DMS153 (cell line): ENCODE data around the gene LCE1E.

ENCODE experiments used
- DNase-seq: peaks from one replicate; lab custom pipeline; 2025; lab: John Stamatoyannopoulos, UW

LCE1E gene, protein sequence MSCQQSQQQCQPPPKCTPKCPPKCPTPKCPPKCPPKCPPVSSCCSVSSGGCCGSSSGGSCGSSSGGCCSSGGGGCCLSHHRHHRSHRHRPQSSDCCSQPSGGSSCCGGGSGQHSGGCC

DNA sequence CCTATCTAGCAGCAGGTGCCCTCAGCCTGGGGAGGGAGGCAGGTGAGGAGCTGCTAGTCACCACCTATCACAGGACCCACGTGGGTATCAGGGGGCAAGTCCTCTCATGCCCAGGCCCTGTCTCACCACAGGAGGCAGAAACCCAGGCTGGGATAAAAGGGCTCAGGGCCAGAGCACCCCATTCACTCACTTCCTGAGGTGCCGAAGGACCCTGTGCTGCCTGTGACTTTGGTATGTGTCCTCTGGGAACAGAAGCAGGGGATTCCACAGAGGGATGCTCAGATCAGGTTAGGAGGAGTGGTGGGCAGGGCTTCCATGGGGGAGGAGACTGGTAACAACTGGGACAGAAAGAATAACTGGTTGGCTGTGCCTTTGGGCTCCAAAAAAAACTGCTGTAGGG, at the start of gene LCE1E:
TSS of gene LCE1E (plus strand) at position 181 of the 400 bp plus-strand sequence. CDS start 1,043 bp downstream, outside the sequence.
- DNase-seq = peak; percentile 84

DNA sequence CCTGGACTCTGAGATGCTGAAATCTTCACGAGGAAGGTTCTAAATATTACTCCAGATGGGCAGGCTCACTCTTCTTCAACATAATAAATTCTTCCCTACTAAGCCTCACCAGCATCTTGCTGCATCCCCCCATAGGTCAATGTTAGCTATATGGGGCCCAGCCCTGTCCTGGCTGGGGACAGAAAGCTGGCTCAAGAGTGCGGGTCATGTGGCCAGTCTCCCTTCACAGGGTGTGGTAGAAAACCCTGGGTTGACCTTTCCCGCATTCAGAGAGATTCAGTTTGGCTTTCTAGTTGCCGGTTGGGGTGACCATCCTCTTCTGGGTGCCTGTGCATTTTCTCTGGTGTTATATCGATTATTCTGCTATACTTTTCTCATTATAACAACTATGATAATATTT, 48.1 kb upstream of the LCE1E start:
- DNase-seq = no peak

DNA sequence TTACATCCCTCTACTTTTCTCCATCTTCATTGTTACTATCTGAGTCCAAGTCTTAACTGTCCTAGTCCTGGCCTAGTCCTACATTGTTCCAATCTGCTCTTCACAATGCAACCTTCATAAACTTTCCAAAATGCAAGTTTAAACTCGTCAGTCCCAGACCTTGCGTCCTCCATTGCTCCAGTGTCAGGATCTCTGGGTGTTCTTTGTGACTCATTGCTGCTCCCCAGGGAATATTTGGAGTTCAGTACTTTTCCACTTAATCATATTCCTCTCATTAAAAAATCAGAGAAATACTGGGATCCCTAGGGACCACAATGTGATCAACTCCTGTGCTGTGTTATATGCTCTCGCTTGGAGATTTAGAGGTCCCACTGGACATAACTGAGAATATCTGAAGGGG, 46.2 kb upstream of the LCE1E start:
- DNase-seq = no peak

DNA sequence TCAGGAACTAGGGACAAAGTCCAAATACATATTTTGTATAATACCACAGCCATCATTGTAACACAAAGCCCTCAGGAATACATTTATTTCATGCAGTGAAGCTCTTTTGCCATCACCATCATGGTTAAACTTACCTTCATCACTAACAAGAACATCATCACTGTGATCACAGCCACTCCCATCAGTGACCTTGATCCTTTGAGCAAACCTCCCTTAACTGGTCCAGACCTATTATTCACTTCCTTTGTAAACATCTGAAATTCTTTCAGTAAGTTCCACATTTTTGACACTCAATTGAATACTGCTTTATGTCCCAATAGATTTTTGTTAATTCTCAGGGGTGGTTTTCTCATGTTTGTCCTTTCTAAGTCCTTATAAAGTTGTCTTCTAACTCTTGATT, 44.4 kb upstream of the LCE1E start:
- no peak for DNase-seq

DNA sequence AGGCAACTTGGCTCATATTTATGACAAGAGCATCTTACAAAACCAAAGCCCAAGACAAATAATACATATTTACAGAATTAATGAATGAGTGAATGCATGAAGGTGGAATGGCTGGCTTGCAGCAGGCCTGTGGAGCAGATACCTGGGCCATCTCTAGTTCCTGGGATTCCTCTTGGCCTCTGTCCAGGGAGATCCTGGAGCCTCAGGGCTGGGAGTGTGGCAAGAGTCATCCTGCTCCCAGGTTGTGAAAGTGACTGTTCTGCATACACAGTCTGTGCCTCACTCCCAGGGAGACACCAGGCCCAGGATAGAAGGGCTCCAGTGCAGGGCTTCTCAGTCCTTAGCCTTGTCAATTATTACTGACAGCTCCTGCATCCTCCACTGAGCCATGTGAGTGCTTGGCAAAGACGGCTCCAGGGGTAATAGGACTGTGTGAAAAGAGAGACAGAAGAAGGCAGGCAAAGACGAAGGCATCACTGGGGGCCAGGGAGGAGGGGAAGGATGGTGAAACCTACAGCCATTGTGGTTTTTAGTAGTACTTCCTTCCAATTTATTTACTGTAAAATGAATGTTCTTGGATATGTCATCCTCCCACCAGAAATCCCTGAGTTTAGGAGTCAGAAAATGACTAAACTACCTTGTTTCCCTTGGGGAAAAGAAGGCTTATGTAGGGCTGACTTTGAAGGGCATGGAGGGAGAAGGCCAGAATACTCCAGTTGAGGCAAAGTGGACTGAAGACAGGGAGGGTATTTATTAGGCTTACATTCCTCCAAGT, 42.5 kb upstream of the LCE1E start:
- DNase-seq = no peak

DNA sequence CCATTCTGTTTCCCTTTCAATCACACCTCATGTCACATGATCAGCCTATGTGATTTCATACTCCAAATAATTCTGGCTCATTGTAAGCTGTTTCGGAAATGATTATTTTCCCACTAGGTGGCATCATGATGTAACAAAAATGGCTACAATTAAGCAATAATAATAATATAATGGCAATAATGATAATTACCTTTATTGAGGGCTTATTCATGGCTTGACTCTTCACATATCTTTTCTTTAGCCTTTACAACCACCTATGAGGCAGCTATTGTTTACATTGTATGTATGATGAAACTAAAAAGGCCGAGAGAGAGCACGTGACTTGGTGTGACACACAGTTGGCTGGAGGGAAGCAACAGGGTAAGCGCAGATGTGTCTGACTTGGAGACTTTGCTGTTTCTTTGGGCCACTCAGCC, 40.8 kb upstream of the LCE1E start:
- DNase-seq = peak; percentile 57

DNA sequence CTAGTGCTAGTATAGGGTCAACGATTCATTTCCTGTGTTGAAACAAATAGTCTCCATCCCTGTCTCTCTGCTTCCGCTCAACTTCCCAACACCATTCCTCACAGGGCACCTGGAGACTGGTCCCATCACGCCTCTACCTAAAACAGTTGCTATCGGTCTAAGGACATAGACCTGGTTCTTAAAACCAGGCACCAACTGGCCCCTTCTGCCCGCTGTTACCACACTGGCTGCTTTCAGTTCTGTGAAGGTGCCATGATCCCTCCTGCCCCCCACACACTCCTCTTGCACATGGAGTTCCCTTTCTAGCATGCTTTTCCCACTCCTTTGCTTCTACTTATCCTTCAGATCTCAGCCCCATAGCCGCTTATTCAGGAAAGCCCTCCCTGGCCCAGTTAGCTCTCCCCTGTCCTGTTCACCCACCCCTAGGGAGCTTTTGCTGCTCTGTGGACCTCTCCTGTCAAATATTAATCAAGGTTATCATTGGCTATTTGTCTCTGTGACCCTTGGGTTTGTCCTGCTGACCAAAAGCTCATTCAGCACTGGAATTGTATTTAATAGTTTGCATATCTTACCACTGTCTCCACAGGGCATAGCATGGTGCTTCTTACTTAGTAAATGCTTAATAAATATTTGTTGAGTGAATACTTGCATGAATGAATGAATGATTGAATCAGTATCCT, 40.2 kb upstream of the LCE1E start:
- DNase-seq = no peak

DNA sequence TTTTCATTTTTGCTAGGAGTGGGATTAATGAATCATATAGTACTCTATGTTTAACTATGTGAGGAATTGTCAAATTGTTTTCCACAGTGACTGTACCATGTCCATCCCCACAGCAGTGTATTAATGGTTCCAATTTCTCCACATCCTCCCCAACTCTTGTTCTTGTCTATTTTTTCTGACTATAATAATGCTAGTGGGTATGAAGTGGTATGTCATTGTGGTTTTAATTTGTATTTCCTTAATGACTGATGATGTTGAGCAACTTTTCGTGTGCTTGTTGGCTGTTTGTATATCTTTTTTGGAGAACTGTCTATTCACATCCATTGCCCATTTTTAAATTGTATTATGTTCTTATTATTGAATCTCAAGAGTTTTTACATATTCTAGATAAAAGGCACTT, 38.2 kb upstream of the LCE1E start:
- DNase-seq = no peak

DNA sequence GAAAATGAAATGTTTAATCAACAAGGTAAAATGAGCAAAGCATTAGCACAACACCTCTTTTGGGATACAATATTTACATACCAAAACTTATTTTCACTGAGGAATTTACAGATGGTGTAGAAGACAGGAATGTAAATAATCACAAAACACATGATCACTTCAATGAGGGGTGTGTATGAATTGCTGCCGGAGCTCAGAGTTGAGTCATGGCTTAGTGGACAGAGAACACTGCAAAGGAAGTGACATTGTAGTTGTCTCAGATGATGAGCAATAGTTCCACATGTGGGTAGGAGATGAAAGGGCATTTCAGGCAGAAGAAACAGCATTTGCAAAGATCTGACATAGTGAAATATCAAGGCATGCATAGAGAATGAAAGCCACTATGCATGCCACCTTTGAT, 33.8 kb upstream of the LCE1E start:
- DNase-seq = no peak

DNA sequence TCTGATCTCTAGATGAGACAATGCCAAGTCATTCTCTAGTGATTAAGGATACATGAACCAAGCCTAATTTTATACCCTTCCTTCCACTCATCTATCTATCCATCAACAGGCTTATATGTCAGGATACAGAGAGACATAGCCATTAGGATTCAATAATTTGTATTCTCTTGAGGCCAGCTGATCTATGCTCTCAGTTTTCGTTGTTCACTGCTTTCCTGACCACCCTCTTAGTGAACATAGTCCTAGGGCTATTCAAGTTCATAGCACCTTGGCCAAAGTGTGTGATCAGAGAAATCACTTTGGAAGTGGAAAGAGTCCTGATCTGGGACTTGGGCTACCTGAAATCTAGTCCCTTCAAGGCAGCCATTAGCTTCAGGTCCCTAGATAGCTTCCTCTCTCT, 32.5 kb upstream of the LCE1E start:
- no peak for DNase-seq

DNA sequence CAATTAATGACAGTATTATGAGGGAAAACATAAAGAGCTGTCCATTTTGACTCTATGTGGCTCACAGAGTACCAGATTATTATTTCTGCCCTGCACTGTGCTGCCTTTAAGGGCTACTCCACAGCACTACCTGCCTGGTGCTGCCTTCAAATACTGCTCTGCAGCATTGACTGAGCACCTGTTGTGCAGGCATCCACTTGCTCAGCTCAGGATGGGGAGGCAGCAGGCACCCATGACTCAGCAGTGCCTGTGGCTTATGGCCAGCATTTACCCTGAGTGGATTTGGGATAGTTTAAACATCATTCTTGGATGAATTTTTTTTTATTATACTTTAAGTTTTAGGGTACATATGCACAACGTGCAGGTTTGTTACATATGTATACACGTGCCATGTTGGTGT, 29.2 kb upstream of the LCE1E start:
- no peak for DNase-seq

DNA sequence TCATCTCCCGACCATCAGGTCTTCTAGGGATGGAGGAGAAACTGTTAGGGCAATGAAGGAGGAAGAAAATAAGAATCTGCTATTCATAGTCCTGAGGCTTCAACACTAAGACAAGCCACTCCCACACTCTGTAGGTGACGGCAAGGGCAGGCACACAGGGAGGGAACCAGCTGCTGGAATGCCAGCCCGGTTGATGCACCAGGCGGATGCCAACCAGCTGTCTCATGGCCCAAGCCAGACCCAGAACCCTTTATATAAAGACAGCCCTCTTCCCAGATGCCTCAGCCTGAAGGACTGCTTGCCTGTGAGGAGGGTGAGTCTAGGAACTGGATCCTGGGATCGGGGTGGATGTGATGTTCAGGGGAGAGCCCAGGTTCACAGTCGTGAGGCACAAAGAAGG, 28.3 kb upstream of the LCE1E start, which contains the start of gene KPRP:
TSS of gene KPRP (plus strand) at position 279 of the 400 bp plus-strand sequence. CDS start 1,564 bp downstream, outside the sequence.
- DNase-seq = no peak

DNA sequence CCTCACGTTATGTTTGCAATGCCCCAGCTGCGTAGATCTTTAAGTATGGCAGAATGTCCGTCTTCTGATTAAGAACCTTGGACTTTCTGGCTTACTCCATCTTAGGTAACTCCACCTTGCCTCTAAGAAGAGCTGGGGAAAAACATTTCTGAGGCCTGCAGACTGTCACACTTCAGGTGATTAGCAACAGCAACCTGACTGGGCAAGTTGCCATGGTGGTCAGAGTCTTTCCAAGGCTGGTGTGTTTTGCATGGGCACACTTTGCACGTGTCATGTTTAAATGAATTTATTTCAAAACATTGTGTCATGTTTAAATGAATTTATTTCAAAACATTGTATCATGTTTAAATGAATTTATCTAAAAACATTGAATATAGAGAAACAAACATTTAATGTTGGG, 27.4 kb upstream of the LCE1E start:
- DNase-seq = no peak

DNA sequence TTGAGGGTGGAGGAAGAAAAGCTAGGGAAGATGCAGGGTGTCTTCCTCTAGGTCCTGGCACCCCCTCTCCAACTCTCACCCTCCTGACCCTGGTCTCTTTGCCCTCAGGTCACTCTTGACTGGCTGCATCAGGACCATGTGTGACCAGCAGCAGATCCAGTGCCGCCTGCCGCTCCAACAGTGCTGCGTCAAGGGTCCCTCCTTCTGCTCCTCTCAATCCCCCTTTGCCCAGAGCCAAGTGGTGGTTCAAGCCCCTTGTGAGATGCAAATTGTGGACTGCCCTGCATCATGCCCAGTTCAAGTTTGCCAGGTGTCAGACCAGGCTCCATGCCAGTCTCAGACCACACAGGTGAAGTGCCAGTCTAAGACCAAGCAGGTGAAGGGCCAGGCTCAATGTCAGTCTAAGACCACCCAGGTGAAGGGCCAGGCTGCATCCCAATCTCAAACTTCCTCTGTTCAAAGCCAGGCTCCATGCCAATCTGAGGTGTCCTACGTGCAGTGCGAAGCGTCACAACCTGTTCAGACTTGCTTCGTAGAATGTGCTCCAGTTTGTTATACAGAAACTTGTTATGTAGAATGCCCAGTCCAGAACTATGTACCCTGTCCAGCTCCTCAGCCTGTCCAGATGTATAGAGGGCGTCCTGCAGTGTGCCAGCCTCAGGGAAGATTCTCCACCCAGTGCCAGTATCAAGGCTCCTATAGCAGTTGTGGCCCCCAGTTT, 26.4 kb upstream of the LCE1E start:
- DNase-seq = no peak

DNA sequence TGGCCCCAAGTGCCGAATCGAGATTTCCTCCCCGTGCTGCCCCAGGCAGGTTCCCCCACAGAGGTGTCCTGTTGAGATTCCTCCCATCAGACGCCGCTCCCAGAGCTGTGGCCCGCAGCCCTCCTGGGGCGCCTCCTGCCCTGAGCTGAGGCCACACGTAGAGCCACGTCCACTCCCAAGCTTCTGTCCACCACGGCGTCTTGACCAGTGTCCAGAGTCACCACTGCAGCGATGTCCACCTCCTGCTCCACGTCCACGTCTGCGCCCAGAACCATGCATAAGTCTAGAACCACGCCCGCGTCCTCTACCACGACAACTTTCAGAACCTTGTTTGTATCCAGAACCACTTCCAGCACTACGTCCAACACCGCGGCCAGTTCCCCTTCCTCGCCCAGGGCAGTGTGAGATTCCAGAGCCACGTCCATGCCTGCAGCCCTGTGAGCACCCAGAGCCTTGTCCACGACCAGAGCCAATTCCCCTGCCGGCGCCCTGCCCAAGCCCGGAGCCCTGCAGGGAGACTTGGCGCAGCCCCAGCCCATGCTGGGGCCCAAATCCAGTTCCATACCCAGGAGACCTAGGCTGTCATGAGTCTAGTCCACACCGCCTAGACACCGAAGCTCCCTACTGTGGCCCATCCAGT, 25.4 kb upstream of the LCE1E start:
- no peak for DNase-seq

DNA sequence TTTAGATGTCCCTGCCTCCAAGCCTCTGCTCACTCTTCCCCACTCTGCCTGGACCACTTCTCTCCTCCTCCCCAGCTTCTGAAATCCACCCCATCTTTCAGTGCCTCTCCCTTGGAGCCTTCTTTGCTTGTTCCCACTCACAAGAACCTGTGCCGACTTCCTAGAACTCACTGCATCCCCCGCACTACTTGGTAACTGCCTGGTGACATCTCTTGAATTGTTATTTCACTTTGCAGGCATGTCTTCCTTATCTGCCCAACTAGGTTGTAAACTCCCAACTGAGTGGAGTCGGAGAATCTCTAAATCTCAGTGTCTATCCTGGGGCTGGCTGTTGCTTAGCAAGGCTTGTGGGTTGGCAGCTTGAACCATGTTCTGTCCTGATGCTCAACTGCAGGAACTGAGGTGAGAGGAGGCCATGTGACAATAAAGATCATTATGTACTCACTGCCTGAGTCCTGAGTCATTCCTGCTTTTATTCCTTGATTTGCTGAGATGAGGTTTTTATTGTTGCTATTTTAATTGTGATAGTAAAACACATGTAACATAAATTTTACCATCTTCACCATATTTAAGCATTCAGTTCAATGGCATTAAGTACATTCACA, 24.3 kb upstream of the LCE1E start:
- DNase-seq = no peak

DNA sequence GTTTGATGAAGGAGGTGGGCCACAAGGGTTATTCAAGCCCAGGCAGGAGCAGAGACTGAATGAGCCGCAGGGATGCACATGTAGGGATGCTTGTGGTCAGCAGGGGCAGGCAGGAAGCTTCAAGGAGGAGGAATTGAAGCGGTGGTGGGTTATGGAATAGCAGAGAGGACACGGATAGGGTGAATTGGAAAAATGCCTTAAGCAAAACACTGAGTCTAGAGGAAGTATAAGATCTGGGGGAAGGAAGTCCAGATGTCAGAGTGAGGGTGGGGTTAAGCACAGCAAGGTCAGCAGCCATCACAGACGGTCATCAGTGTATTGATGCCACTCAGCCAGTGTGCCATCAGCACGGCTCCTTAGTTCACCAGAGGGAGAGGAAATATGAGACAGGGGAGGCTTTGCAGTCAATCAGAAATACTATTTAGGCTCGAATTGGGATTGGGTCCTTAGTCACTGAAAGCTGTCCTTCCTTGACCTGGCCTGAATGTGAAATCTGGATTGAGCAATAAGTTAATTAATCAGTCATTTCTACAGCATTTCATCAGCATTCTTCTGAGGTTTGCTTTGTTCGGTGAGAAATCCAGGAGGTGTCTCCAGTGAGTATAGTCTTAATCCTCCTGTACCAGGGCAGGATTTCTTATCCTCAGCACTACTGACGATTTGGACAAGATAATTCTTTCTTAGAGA, 17.1 kb upstream of the LCE1E start:
- DNase-seq = no peak

DNA sequence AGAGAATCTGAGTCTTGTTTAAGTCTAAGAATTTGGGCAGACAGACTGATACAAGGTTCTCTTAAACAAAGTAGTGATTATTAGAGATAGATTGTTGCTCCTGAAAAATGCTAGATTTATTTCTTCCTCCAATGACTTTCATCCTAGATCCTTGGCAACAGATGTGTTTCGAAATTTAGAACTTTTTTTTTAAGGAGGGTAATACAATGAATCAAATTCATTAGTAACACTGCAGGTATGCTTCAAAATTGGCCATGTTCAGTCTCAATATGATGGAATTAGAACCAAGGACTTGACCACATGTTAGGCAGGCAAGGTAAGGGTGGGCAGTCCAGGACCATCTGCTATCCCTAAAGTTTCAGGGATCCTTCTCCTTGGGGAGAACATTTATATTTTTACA, 15.6 kb upstream of the LCE1E start:
- no peak for DNase-seq

DNA sequence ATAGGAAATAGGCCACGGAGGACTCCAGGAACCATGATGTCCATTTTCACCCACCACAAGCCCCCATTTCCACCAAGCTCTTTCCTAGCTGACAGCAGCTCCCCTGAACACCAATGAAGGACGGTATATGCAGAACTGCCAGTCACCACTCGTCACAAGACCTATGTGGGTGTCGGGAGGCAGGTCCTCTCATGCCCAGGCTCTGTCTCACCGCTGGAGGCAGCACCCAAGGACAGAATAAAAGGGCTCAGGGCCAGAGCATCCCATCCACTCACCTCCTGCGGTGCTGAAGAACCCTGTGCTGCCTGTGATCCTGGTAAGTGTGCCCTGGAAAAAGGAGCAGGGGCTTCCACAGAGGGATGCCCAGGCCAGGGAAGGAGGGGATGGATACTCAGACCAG, 11.2 kb upstream of the LCE1E start, which contains the start of gene LCE1F:
TSS of gene LCE1F (plus strand) at position 266 of the 400 bp plus-strand sequence. CDS start 1,232 bp downstream, outside the sequence.
- DNase-seq = no peak

DNA sequence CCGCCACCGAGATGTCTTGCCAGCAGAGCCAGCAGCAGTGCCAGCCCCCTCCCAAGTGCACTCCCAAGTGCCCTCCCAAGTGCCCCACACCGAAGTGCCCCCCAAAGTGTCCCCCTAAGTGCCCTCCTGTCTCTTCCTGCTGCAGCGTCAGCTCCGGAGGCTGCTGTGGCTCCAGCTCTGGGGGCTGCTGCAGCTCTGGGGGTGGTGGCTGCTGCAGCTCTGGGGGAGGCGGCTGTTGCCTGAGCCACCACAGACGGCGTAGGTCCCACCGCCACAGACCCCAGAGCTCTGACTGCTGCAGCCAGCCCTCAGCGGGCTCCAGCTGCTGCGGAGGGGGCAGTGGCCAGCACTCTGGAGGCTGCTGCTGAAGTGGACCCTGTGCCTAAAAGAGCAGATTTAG, 9.7 kb upstream of the LCE1E start:
- no peak for DNase-seq
